Brain microvascular endothelial cell (primary cell): ENCODE data around the gene CDKN2A.

Source experiments
- DNase-seq: peaks from one replicate; pipeline ENCODE4 v3.0.0-alpha.2; 2020
- H3K27ac ChIP-seq: fragments of 250-450 bp; sonication (Bioruptor Pico); 2 replicates; pipeline ENCODE4 v1.5.1; 2020; ENCODE audit warnings: mild to moderate bottlenecking, moderate library complexity
- H3K27me3 ChIP-seq: fragments of 250-450 bp; sonication (Bioruptor Pico); replicated peaks from 2 replicates; pipeline ENCODE4 v1.5.1; 2020; ENCODE audit warnings: mild to moderate bottlenecking
- H3K36me3 ChIP-seq: fragments of 250-450 bp; sonication (Bioruptor Pico); replicated peaks from 2 replicates; pipeline ENCODE4 v1.5.1; 2020; ENCODE audit warnings: mild to moderate bottlenecking
- H3K4me3 ChIP-seq: 2 replicates; pipeline ENCODE4 v1.5.1; 2011; ENCODE audit warnings: low read depth, mild to moderate bottlenecking, control low read depth, low read length, moderate library complexity
- CTCF ChIP-seq: IDR thresholded peaks from 2 replicates; pipeline ENCODE4 v1.5.1; 2011; ENCODE audit warnings: low read depth, mild to moderate bottlenecking, moderate library complexity, low read length, control low read depth, inconsistent platforms; ENCODE audit errors: missing control alignments
- in situ Hi-C: cut with HindIII; loops from 2 replicates; pipeline ENCODE4 v1.10.0; 2017; ENCODE audit warnings: low sequenced_read_pairs, low pct_ligation_motif_present

The CDKN2A gene

GRCh38 chr9:22005702-22006606 lies 11.8 kb upstream of the CDKN2A start:
- H3K36me3 ChIP-seq, result peaks cover 27% of the 10 kb centered on the region
- no peak for TF ChIP-seq CTCF
- no peak for DNase-seq
- in situ Hi-C loops, result loop anchor here (25.0 kb wide), 1 partner anchor 194 kb away; the partner anchor contains the start of gene MTAP
- H3K27me3 ChIP-seq, result no peaks in the 10 kb centered on the region
- H3K4me3 ChIP-seq, result peak overlapping the region; percentile 94
- H3K27ac ChIP-seq, result peak overlapping the region; percentile 89

GRCh38 chr9:22005021-22005701 lies 11.0 kb upstream of the CDKN2A start:
- Histone ChIP-seq H3K27ac (peak overlapping the region; percentile 89), H3K27me3 (no peaks in the 10 kb centered on the region), H3K4me3 (peak overlapping the region; percentile 94), H3K36me3 (peaks cover 27% of the 10 kb centered on the region)
- in situ Hi-C loops, result loop anchor here (25.0 kb wide), 1 partner anchor 193 kb away; the partner anchor contains the start of gene MTAP
- DNase-seq, result peak; percentile 48
- TF ChIP-seq CTCF, result peak; percentile 55

- H3K27me3 ChIP-seq, result no peaks in the 10 kb centered on the region
- H3K27ac ChIP-seq, result no peak overlapping the region
- in situ Hi-C loops, result loop anchor here (25.0 kb wide), 1 partner anchor 190 kb away; the partner anchor contains the start of gene MTAP
- no peak for DNase-seq
- no peak overlapping the region for H3K4me3 ChIP-seq
- TF ChIP-seq CTCF, result no peak
- peaks cover 27% of the 10 kb centered on the region for H3K36me3 ChIP-seq
These were observed 7.8 kb upstream of the CDKN2A start for GRCh38 chr9:22002038-22002437.

- no peaks in the 10 kb centered on the region for H3K27me3 ChIP-seq
- H3K27ac ChIP-seq, result no peak overlapping the region
- no peaks in the 10 kb centered on the region for H3K36me3 ChIP-seq
- no peak for TF ChIP-seq CTCF
- H3K4me3 ChIP-seq, result no peak overlapping the region
- DNase-seq, result no peak
- in situ Hi-C loops, result no loop called here
These were observed 3.8 kb upstream of the CDKN2A start for GRCh38 chr9:21998026-21998425.

- in situ Hi-C loops, result no loop called here
- no peak for TF ChIP-seq CTCF
These were observed 3.3 kb upstream of the CDKN2A start for GRCh38 chr9:21997480-21997879.

More at GRCh38 chr9:21997480-21997879, 3.3 kb upstream of the CDKN2A start:
- Histone ChIP-seq H3K4me3 (no peak overlapping the region), H3K27me3 (no peaks in the 10 kb centered on the region), H3K27ac (no peak overlapping the region), H3K36me3 (no peaks in the 10 kb centered on the region)
- no peak for DNase-seq
